Testis (tissue), 3 donors: ENCODE data around the gene POPDC2. TPM values are rescaled to one million over a fixed set of nuclear protein-coding genes. Genes with fewer than 3 reads are reported as not detected.

Source experiments
- DNase-seq: peaks from one replicate; pipeline ENCODE4 v3.0.0-alpha.2; 2019
- H3K27ac ChIP-seq, 2 donors: fragments of 200-600 bp; sonication (generic); one replicate each; pipeline ENCODE4 v1.5.1; 2019
- H3K27me3 ChIP-seq: fragments of 200-600 bp; sonication (generic); one replicate; pipeline ENCODE4 v1.5.1; 2019
- H3K36me3 ChIP-seq: fragments of 200-600 bp; sonication (generic); one replicate; pipeline ENCODE4 v1.5.1; 2017; ENCODE audit warnings: low read depth; ENCODE audit errors: missing control alignments
- H3K4me1 ChIP-seq: fragments of 200-600 bp; sonication (generic); one replicate; pipeline ENCODE4 v1.5.1; 2019
- H3K4me3 ChIP-seq, 2 donors: fragments of 200-600 bp; sonication (generic); one replicate each; pipeline ENCODE4 v1.5.1; 2017 to 2019
- H3K9me3 ChIP-seq: fragments of 200-600 bp; sonication (generic); one replicate; pipeline ENCODE4 v1.5.1; 2017
- CTCF ChIP-seq, 3 experiments: fragments of 450-650 bp in 2 of 3; fragments of 200-600 bp in 1 of 3; sonication (generic) in 1 of 3; IDR thresholded peaks; one replicate each; pipeline ENCODE4 v1.5.1; 2016 to 2019; ENCODE audit warnings: antibody characterized with exemption in 3 of 3, mild to moderate bottlenecking in 2 of 3, moderate library complexity in 1 of 3
- POLR2A ChIP-seq: fragments of 450-650 bp; IDR thresholded peaks from one replicate; pipeline ENCODE4 v1.6.1; 2017; ENCODE audit warnings: antibody characterized with exemption, mild to moderate bottlenecking, moderate library complexity
- WGBS, 2 donors: methylation state at CpG; one replicate each; pipeline ENCODE4 v1.1.5; 2018; 5-methylcytosine and 5-hydroxymethylcytosine counted together
- intact Hi-C: fragments of 100-400 bp; cut with DNase I; formaldehyde crosslinking; loops from one replicate; pipeline ENCODE4 v1.15.1; 2023; ENCODE audit warnings: low total_unique reads
- polyA plus RNA-seq: library from polyadenylated mRNA; stranded (reverse); fragments of 350-450 nt; fragmentation: Illumina TruSeq; extraction: RNeasy Lipid Tissue Mini Kit (QIAGEN cat#74804); gene quantifications from one replicate; pipeline ENCODE4 v1.2.3, GENCODE V29; 2014; ENCODE audit warnings: low read depth, low replicate concordance; ENCODE audit not compliant: insufficient read depth
- total RNA-seq, 2 donors: library from RNA; depleted of rRNA; stranded (reverse); fragments of >200 nt; gene quantifications; one replicate each; pipeline ENCODE4 v1.2.3, GENCODE V29; 2016

POPDC2 gene
- total and polyA plus RNA-seq, 3 donors from 2014 or later = 4.1 to 8.0 (median 5.7) TPM

GRCh38 chr3:119643528-119643927 lies 16.9 kb downstream of the POPDC2 start:
- no peaks in the 10 kb centered on the region for H3K36me3 ChIP-seq

GRCh38 chr3:119642746-119643473 lies 17.5 kb downstream of the POPDC2 start:
- TF ChIP-seq CTCF (IDR thresholded peaks at IDR 0.05) (no peak), POLR2A (no peak)
- intact Hi-C loops = no loop called here
- no peaks in the 10 kb centered on the region for H3K36me3 ChIP-seq
- no peak overlapping the region for H3K4me3 ChIP-seq
- H3K27ac ChIP-seq = no peak overlapping the region
- H3K27me3 ChIP-seq = no peaks in the 10 kb centered on the region
- 83 to 86% methylated on average over 5 of the region's 5 CpGs for WGBS, 2 donors
- peaks cover 6% of the 10 kb centered on the region for H3K4me1 ChIP-seq
- DNase-seq = no peak
- H3K9me3 ChIP-seq = no peaks in the 10 kb centered on the region

More at GRCh38 chr3:119643528-119643927, 16.9 kb downstream of the POPDC2 start:
- DNase-seq = no peak
- no peaks in the 10 kb centered on the region for H3K9me3 ChIP-seq
- H3K4me1 ChIP-seq = peaks cover 9% of the 10 kb centered on the region
- no peaks in the 10 kb centered on the region for H3K27me3 ChIP-seq
- no peak overlapping the region for H3K27ac ChIP-seq
- no peak overlapping the region for H3K4me3 ChIP-seq
- intact Hi-C loops = no loop called here
- no peak for TF ChIP-seq POLR2A
- no peak for TF ChIP-seq CTCF (IDR thresholded peaks at IDR 0.05)
- WGBS, 2 donors = 93 to 96% methylated on average over 2 of the region's 2 CpGs

GRCh38 chr3:119641416-119641815 lies 19.0 kb downstream of the POPDC2 start:
- no peak overlapping the region for H3K4me3 ChIP-seq
- H3K27ac ChIP-seq = no peak overlapping the region
- H3K27me3 ChIP-seq = no peaks in the 10 kb centered on the region
- no peaks in the 10 kb centered on the region for H3K36me3 ChIP-seq
- no peaks in the 10 kb centered on the region for H3K9me3 ChIP-seq
- no peaks in the 10 kb centered on the region for H3K4me1 ChIP-seq
- TF ChIP-seq POLR2A (no peak), CTCF (IDR thresholded peaks at IDR 0.05) (no peak)
- intact Hi-C loops = no loop called here
- WGBS, 2 donors = 96 to 97% methylated on average over 2 of the region's 2 CpGs
- DNase-seq = no peak

- 94 to 98% methylated on average over 2 of the region's 2 CpGs for WGBS, 2 donors
- intact Hi-C loops = no loop called here
- no peak for DNase-seq
- Histone ChIP-seq H3K9me3 (no peaks in the 10 kb centered on the region), H3K4me1 (no peaks in the 10 kb centered on the region), H3K36me3 (no peaks in the 10 kb centered on the region), H3K27ac (no peak overlapping the region), H3K27me3 (no peaks in the 10 kb centered on the region), H3K4me3 (no peak overlapping the region)
- TF ChIP-seq POLR2A (no peak), CTCF (IDR thresholded peaks at IDR 0.05) (no peak)
These were observed 20.7 kb downstream of the POPDC2 start for GRCh38 chr3:119639494-119640350.
